ENCODE measurements around the gene MRAP2.

MRAP2 gene, protein sequence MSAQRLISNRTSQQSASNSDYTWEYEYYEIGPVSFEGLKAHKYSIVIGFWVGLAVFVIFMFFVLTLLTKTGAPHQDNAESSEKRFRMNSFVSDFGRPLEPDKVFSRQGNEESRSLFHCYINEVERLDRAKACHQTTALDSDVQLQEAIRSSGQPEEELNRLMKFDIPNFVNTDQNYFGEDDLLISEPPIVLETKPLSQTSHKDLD

DNA sequence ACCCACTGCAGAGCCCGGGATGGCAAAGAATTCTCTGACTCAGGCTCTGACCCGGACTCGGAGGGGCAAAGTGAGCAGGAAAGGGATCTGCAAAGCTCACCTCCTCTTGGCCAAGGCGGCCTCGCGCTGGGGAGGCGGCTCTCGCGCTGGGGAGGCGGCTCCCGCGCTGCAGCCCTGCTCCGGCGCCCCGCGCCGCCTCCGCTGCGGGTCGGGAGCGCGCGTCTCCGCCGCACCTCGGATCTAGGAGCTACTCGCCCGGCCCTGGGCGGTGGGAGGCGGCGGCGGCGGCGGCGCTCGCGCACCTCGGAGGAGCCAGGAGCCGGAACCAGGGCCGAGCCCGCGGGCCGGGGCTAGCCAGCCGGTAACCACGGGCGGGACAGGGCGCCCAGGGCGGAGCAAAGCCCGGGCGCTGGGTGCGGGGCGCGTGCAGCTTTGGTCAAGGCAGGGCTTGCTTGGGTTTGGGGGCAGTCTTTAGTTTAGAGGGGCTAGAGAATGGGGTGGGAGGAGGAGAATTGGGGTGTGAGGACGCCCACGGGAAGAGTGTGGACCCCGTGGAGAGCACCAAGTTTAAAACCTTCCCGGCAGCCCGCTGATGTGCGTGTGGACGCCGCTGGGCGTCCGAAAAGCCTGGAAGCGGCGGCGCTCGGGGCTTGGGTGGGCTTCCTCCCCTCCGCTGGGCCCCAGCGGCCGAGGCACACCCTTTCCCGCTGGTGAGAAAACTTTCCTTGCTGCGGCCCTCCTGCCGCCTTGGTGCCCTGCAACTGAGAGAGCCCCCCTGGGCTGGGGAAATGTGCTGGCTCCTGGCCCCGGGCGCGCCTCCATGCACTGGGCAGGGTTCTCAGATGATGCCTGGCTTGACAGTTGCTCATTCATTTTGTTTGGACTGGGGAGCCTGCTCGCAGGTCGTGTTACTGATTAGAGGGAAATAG is at the start of gene MRAP2:
TSS of gene MRAP2 (plus strand) at position 250 of the 929 bp plus-strand sequence. CDS start 21,547 bp downstream, outside the sequence.
- DNase-seq (ENCODE audit: low spot score): peak; percentile 61
- TF ChIP-seq, protein P1, sequence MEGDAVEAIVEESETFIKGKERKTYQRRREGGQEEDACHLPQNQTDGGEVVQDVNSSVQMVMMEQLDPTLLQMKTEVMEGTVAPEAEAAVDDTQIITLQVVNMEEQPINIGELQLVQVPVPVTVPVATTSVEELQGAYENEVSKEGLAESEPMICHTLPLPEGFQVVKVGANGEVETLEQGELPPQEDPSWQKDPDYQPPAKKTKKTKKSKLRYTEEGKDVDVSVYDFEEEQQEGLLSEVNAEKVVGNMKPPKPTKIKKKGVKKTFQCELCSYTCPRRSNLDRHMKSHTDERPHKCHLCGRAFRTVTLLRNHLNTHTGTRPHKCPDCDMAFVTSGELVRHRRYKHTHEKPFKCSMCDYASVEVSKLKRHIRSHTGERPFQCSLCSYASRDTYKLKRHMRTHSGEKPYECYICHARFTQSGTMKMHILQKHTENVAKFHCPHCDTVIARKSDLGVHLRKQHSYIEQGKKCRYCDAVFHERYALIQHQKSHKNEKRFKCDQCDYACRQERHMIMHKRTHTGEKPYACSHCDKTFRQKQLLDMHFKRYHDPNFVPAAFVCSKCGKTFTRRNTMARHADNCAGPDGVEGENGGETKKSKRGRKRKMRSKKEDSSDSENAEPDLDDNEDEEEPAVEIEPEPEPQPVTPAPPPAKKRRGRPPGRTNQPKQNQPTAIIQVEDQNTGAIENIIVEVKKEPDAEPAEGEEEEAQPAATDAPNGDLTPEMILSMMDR (IDR thresholded peaks at IDR 0.05; ENCODE audit: extremely low read depth, missing control alignments): no peak

DNA sequence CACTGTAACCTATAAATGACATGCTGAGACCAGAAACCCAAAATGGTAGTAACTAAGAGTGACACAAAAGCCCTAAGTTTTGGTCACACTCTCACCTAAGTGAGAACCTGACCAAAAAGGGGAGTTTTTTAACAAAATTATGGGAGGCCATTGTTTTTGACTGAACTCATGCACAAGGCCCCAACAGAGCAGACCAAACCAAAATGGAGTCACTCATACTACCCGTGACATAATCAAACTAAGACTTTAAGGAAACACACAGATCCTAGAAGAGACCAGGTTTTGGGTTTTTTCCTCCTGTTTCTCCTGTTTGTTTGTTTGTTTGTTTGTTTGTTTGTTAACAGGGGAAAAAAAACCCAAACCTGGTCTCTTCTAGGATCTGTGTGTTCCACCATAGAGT is 49.2 kb upstream of the MRAP2 start:
- TF ChIP-seq, protein P1 (IDR thresholded peaks at IDR 0.05; ENCODE audit: extremely low read depth, missing control alignments): no peak
- DNase-seq (ENCODE audit: low spot score): no peak

DNA sequence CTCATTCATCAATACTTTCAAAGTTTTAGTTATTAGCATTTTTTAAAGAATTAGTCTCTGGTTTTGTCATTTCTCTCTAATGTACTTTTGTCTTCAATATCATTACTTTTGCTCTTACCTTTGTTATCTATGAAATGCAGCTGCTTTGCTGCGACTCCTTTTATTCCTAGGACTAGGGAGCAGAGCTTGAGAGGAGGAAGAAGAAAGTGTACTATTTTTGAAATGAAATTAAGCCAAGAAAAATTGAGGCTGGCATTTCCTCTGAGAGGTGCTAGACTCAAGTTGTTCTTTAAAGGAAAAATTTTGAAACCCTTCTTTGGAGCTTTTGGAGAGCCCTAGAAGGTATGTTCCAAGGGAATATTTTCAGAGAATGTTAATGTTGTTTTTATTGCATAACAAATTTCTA is 48.3 kb upstream of the MRAP2 start:
- DNase-seq (ENCODE audit: low spot score): no peak
- TF ChIP-seq, protein P1 (IDR thresholded peaks at IDR 0.05; ENCODE audit: extremely low read depth, missing control alignments): no peak

DNA sequence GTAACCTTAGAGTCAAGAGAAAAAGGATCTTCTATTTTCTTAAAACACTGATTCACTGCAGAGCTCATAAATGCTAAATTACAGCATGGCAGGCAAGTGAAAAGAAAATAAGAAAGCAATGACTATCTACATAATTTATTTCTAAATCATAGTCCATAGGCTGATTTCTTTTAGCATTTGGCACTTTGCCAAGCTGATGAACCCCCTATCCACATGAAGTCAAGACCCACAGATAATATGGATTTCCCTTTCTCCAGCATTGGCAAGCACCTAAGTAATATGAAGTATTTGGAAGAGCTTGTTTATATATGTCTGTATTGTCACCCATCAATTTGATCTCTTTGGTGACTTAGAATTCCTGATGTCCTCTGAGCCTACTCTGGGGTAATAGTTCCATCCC is 47.9 kb upstream of the MRAP2 start:
- TF ChIP-seq, protein P1 (IDR thresholded peaks at IDR 0.05; ENCODE audit: extremely low read depth, missing control alignments): no peak
- DNase-seq (ENCODE audit: low spot score): no peak

DNA sequence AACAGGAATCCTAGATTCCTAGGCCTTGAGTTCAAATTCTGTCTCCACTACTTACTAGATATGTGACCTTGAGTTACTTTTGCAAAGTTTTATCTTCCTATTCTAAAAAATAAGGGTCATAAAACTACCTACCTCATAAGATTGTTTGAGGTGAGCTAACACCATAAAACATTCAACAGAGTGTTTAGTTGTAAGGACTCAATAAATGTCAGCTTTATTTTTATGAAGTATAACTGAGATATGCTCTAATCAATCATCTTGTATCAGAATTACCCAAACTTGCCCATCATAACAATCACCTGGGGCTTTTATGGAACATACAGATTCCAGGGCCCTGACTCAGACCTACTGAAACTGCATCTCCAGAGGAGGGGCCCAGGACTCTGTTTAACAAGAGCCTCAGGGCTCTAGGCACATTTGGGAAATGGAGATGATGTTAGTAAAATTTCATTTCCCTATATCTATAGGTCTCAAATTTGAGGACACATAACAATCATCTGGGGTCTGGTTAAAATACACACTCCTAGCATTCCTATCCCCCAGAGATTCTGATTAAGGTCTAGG is 35.5 kb upstream of the MRAP2 start:
- TF ChIP-seq, protein P1 (IDR thresholded peaks at IDR 0.05; ENCODE audit: extremely low read depth, missing control alignments): no peak
- no peak for DNase-seq (ENCODE audit: low spot score)

DNA sequence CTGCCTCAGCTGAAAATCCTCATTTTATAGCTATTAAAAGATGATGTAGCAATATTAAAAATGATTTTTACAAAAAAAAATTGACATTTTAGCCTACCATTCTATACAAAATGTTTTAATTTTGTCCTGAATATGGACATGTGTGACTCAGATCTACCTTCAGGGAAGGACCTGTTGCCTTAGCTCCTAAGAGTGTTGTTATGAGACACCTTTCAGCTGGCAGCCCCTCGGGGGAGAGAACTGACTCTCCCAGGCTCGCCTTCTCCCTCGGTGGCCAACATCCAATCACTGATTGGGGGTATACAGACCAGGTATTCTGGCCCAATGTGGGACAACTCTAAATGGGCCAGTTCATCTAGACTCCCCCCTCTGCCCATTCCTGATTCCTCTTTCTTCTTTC is 32.5 kb upstream of the MRAP2 start:
- DNase-seq (ENCODE audit: low spot score): no peak
- TF ChIP-seq, protein P1 (IDR thresholded peaks at IDR 0.05; ENCODE audit: extremely low read depth, missing control alignments): no peak

DNA sequence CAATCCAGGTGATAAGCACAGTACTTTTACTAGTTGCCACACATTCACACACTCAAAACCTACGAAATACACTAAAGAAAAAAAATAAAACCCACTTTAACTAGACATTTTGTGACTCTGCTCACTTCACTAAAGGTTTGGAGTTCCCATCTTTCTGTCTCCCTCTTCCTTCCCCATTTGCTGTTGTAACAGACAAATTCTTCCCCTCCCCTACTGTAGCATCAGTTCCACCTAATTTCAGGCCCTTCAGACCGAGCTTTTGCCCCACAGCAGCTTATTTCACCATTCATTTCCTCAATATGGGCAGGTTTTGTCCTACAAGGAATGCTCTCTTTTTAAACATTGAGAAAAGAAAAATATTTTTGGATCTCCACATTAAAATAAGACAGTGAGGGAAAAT is 31.3 kb upstream of the MRAP2 start:
- TF ChIP-seq, protein P1 (IDR thresholded peaks at IDR 0.05; ENCODE audit: extremely low read depth, missing control alignments): no peak
- DNase-seq (ENCODE audit: low spot score): no peak

All from GM20000 (cell line).